GM19351 (cell line): ENCODE measurements around the gene ZNF512.
A peak's percentile ranks its signal among the peaks of the same experiment; 100 is the strongest.
"Not testable (repeated sequence)": the region's sequence is repeated elsewhere in the genome, so short reads cannot be mapped to it uniquely, and the experiment has no call there.

Experiments
- ATAC-seq: cut with Tn5 transposase; IDR thresholded peaks from one replicate; pipeline ENCODE4 v1.9.1; 2021; ENCODE audit warnings: mild to moderate bottlenecking, moderate library complexity; ENCODE audit not compliant: unreplicated experiment

Gene ZNF512

DNA sequence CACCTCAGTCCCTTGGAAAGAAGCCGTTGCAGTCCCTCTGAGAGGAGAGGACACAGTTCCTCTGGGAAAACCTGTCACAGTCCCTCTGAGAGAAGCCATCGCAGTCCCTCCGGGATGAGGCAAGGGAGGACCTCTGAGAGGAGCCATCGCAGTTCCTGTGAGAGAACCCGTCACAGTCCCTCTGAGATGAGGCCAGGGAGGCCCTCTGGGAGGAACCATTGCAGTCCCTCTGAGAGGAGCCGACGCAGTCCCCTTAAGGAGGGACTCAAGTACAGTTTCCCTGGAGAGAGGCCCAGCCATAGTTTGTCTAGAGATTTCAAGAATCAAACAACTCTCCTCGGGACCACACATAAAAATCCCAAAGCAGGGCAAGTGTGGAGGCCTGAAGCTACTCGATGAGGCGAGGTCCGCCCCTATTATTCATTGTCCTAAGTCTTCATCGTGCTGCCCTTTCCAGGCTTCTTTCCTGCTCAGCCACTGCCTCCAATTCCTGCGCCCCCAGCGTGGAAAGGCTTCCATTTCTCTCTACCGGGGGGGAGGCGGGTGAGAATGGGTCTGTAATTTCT is 630 bp upstream of the ZNF512 start:
- no peak for ATAC-seq

DNA sequence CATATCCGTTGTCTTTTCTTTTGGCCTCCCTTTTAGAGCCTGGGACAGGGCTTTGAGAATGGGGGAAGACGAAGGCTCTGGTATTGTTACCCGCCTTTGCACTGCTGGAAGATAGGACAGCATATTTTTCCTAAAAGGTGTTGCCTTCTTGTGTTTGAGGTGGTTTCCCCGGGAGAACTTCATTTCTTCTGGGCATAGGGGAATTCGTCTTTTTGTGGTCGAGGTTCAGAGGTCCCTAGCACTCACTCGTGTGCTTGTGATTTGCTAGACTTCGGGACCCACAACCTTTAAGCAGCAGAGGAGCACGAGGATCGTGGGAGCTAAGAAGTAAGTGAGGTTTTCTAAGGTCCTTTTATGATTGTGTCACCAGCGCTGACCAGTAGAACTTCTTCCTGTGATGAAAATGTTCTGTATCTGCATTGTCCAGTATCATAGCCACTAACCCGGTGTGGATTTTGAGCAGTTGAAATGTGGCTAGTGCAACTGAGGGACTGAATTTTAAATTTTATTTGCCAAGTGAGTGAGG is 611 bp downstream of the ZNF512 start:
- ATAC-seq = no peak

DNA sequence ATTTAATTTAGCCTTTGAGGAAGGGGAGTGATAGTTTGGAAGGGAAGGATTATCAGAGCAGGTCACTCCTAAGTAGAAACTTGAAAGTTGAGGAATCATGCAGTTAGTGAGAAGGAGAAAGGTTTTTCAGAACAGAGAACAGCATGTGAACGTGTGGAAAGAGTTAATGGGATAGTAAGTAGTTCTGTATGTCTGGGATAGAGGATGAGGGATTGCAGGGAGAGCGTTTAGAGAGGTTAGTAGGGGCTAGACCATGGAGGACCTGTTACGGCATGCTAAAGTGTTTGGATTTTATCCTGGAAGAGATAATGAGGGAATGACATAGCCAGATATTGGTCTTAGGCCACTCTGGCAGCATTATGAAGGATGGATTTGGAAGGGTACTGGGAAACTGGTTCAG is 1.8 kb downstream of the ZNF512 start:
- ATAC-seq = no peak

DNA sequence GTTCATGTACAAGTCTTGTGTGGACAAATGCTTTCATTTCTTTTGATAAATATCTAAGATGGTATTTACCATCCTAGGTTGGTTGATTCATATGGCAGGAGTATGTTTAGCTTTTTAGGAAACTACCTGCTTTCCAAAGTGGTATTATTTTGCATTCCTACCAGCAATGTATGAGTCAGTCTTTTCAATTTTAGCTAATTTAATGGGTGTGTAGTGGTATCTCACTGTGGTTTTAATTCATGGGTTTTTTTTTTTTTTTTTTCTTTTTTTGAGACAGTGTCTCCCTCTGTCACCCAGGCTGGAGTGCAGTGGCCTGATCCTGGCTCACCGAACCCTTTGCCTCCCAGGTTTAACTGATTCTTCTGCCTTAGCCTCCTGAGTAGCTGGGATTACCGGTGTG is 4.2 kb downstream of the ZNF512 start:
- ATAC-seq = no peak

DNA sequence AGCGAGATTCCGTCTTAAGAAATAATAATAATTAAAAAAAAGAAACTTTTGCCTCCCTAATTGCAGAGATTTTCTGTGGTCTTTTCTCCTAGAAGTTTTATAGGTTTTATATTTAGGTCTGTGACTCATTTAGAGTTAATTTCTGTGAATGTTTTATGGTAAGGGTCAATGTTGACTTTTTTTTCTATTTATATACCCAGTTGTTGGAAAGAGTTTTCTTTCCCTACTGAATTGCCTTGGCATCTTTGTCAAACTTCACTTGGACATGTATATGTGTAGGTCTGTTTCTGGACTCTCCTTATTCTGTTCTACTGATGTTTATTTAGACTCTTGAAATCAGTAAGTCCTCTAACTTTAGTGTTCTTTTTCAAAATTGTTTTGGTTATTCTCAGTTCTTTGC is 5.5 kb downstream of the ZNF512 start:
- ATAC-seq = no peak

DNA sequence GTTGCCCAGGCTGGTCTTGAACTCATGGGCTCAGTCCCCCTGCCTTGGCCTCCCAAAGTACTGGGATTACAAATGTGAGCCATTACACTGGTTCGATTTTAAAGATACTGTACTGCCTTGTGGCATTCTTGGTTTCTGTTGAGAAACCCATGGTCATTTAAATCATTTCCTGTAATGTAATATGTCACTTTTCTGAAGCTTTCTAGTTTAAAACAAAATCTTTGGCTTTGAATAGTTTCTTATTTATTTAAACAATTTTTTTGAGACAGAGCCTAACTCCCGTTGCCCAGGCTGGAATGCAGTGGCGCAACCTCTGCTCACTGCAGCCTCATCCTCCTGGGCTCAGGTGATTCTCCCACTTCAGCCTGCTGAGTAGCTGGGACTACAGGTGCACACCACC is 8.9 kb downstream of the ZNF512 start:
- ATAC-seq = no peak

DNA sequence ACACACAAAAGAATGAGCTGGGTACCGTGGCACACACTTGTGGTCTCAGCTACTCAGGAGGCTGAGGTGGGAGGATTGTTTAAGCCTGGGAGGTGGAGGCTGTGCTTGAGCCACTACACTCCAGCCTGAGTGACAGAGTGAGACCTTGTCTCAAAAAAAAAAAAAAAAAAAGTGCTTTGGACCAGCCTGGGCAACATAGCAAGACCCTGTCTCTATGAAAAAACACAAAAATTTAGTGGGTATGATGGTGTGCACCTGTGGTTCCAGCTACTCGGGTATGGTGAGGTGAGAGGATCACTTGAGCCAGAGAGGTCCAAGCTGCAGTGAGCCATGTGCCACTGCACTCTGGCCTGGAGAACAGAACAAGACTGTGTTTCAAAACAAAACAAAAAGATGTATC is 10.4 kb downstream of the ZNF512 start:
- no peak for ATAC-seq

DNA sequence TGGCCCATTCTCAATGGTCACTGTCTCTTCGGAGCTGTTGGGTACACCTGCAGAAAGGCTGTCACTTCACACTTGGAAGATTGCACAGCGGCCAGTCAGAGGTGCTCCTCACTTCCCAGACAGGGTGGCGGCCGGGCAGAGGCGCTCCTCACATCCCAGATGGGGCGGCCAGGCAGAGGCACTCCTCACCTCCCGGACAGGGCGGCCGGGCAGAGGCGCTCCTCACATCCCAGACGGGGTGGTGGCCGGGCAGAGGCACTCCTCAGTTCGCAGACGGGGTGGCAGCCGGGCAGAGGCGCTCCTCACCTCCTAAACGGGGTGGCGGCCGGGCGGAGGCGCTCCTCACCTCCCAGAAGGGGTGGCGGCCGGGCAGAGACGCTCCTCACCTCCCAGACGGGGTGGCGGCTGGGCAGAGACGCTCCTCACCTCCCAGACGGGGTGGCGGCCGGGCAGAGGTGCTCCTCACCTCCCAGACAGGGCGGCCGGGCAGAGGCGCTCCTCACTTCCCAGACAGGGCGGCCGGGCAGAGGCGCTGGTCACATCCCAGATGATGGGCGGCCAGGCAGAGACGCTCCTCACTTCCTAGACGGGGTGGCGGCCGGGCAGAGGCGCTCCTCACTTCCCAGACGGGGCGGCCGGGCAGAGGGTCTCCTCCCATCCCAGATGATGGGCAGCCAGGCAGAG is 11.3 kb downstream of the ZNF512 start:
- not testable (repeated sequence) for ATAC-seq

DNA sequence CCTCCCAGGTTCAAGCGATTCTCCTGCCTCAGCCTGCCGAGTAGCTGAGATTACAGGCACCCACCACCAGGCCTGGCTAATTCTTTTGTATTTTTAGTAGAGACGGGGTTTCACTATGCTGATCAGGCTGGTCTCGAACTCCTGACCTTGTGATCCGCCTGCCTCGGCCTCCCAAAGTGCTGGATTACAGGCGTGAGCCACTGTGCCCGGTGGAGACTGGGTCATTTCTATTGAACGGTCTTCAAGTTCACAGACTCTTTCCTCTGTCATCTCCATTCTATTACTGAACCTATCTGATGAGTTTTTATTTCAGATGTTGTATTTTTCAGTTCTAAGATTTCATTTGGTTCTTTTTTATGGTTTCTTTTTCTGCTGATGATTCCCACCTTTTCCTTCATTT is 12.6 kb downstream of the ZNF512 start:
- ATAC-seq = not testable (repeated sequence)

DNA sequence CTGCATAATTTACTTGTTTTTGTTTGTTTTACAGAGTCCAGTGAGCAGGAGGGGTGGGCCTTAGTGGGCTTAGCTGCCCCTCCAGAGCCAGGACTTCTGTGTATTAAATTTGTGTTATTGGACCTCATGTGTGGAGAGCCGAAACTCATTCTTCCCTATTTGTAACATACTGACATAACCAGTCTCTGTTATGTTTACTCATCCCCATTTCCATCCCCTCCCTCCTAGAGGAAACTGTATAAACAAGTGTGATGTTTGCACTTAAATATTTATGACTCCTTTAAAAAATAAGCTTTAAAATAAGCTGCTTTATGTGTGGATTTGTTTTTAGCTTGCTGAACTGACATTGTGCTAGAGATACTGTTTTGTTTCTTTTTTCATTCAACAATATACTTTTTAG is 13.8 kb downstream of the ZNF512 start:
- ATAC-seq = no peak

DNA sequence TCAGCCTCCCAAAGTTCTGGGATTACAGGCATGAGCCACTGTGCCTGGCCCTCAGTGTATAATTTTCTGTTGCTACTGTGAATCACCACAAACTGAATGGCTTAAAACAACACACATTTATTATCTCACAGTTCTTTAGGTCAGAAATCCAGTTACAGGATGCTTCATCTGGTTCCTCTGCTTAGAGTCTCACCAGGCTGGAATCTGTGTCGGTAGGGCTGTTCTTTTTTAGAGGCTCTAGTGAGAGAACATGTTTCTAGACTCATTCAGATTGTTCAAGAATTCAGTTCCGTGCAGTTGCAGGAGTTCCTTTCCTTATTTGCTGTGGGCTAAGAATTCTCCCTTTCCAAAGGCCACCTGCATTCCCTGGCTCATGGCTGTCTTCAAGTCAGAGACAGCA is 23.8 kb downstream of the ZNF512 start:
- no peak for ATAC-seq

DNA sequence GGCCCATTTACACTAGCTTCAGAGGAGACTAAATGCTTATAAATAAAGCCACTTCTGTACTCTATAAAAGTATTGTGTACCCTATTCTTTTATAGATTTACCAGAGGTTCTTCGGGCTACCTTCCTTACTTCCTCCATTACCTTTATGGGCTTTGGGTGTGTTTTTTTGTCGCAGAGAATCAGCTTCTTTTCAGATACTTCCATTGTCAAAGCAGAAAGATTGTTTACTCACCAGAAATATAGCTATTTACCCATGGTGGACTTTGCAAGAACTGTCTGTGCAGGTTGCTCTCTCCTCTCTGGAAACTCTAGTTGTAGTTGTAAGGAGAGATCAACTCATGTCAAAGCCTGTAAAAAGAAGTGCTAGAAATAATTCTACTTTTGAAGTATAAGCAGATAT is 31.1 kb downstream of the ZNF512 start:
- ATAC-seq = no peak

DNA sequence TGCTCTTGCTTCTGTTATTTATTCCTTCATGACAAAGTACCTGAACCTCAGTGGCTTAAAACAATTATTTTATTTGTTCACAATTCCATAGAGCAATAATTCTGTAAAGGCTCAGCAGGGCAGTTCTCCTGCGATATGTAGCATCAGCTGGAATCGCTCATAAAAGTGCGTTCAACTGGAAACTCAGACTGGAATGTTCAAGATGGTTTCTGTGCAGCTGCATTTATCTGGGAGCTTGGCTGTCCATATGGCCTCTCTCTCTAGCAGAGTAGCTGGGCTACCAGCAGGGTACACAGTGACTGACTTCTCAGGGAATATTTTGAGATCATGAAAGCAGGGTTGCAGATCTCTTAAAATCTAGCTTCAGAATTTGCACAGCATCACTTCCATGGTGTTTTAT is 32.5 kb downstream of the ZNF512 start:
- no peak for ATAC-seq

DNA sequence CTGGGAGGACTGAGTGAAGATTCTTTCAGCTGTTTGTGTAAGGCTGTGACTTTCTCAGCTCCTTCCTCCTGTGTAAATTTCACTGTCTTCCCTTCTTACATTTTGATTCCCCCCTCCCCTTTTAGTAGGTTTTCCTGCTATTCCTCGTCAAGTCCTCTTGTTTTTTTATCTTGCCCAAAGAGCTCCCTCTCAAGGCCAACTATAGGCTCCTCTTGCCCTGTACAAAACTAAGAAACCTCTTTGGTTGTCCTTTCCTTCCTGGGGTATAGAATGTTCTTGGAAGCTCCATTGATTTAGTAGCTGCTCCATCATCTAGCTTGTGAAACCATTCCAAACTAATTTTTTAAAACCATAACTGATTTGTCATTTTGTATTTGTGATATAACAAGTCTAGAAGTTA is 38.7 kb downstream of the ZNF512 start:
- no peak for ATAC-seq

DNA sequence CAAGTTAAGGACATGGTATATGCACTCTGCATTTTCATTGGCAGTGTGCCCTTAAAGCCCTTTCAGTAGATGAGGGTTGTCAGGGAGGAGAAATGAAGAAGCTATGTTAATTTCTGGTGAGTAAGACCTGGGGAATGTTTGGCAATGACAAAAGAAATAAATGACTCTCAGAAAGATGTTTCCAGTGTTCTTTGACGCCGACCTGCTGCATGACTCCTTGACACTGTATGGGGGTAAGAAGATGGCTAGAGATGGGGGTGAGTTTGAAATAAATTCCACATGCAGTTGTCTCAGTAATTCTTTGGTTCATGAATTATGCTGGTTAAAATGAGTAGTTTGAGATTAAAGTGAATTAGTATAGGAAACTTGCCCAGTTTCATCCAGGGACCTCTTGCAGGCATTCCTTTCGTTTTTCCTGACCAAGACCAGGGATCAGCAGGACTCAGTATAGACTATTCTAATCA is 40.1 kb downstream of the ZNF512 start:
- ATAC-seq = no peak

DNA sequence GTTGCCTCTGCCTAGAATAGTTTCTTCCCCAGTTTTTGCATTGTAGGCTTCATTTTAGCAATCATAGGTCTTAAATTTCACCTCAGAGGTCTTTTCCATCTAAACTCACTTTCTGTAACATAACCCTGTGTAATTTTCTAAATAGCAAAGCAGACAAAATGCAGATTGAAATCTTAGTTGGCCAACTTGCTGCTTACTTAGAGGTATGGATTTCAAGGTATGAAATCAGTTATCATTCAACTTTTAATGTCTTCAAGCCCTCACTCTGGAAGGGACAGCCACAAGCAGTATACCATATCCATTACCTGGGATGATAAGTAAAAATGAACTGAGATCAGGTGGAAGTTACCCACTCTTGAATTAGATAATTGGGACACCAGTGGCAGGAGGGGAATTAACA is 42.1 kb downstream of the ZNF512 start:
- ATAC-seq = no peak

DNA sequence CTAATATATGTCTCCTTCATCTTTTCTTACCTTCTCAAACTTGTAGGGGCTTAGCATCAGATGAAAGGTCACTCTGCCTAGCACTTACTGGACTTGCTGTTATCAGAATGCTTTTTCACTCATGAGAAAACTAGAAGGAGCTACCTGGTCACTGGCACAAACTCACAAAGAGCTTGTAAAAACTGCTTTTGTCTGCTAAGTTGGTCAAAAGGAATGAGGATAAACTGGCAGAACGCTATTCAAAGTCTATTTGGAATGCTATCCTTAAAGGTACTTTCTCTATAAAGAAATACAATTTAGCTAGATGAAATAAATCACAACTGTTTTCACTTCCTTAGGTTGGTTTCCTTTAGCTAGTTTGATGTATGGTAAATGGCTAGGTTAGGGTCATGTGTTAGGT is 43.5 kb downstream of the ZNF512 start:
- ATAC-seq = not testable (repeated sequence)

DNA sequence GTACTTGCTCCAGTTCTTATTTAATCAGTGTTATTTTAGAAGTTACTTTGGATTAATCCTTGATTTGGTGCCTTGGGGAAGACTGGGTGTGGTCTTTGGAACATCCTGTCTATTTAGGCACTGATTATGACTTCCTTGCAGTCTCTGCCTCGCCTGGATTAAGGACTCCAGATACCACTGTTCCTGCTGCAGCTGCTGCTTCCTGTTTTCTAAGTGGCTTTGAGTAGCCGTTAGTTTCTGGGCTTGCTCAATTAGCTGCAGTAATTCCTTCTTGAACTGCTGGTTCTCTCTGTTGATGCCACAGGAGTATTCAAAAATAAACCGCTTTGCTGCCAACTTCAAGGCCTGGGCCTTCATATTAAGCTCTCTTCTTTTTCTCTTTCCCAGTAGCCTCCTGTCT is 44.1 kb downstream of the ZNF512 start:
- ATAC-seq = not testable (repeated sequence)

DNA sequence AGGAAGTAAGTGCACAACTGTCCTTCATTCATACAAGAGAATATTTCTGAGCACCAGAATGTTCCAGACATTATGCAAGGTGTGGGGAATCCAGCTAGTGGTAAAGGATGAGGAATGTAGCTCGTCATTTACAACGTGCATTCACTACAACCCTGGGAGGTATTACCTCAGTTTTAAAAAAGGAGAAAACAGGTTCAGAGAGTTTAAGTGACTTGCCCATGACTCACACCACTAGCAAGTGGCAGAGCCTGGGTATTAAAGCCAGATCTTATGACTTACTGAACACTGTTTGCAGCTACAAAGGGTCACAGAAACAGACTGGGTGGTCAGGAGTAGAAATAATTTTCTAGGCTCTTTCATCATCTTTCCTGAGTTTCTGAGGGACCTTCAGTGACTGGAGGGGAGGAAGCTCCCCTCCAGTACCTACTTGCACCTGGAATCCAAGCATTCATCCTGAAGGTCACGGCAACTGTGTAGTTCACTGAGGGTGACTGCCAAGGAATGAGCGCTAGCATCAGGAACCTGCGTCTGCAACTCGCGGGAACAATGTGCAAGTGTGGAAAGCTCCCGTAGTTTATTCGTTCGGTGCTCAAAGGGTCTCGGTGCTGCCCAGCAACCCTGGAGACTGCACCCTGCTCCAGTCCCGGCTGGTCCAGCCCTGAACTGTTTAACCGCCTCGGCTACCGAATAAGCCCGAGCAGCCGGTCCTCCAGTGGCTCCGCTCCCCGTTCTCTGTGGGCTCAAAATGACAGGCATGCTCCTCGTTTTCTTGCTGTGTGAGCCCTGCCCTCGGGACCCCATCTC is 45.3 kb downstream of the ZNF512 start:
- ATAC-seq = peak; percentile 27

DNA sequence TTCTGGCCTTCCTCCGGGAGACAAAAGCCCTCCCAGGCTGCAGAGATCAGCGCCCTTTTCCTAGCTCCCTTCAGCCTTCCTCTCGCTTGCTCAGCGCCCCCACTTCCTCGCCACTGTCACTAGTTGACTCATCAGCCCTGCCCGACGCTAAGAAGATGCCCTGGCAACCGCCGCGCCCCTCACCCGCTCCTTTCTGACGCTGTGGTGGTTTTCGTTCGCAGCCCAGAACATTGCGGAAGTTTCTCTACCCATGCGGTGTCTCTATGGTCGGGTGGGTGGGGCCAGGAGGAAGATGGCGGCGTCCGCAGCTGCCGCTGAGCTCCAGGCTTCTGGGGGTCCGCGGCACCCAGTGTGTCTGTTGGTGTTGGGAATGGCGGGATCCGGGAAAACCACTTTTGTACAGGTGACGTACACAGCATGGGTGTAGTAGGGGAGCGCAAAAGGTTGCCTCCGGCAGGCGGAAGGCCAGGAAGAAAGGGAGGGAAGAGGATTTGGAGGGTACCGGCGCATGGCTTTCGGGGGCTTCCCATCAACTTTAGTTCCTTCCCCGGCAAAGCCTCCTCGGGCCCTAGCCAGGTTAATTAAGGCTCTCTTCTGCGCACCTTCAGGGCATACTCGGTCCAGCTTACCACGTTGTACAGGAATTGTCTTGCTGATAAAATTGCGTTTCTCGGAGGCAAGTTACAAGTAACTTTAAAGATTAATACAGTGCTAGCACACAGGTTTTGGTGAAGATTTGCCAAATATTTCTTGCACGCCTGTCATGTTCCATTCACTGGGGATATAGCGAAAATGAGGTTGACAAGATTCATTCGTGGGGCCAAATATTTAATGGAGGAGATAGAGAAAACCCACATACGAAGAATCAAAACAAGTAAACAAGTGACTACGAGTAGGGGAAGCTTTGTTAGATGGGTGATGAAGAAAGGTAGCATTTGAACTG is 46.2 kb downstream of the ZNF512 start, which contains the start of the genes CCDC121 and GPN1:
TSS of gene CCDC121 (minus strand) at position 246 of the 943 bp plus-strand sequence. CDS start 1,213 bp downstream, outside the sequence.
TSS of gene GPN1 (plus strand) at position 284 of the 943 bp plus-strand sequence. CDS start at position 293, 9 bp downstream.
- peak; percentile 98 for ATAC-seq
